Activated CD8-positive, alpha-beta memory T cell treated with anti-CD3 and anti-CD28 coated beads for 24 hours (primary cell): ENCODE results near the gene LPCAT2.

ENCODE experiments used
- DNase-seq: peaks from one replicate; pipeline ENCODE4 v3.0.0-alpha.2; 2020

Gene LPCAT2

GRCh38 chr16:55506083-55506482 lies 2.8 kb upstream of the LPCAT2 start:
- no peak for DNase-seq

- no peak for DNase-seq
Measured at GRCh38 chr16:55506708-55507107, 2.2 kb upstream of the LPCAT2 start.

GRCh38 chr16:55508271-55508921 lies 476 bp upstream of the LPCAT2 start:
- no peak for DNase-seq

- DNase-seq, result no peak
Measured at GRCh38 chr16:55510185-55510805, 1.4 kb downstream of the LPCAT2 start.

- no peak for DNase-seq
Measured at GRCh38 chr16:55512941-55513340, 4.1 kb downstream of the LPCAT2 start.

- no peak for DNase-seq
Measured at GRCh38 chr16:55513616-55514015, 4.7 kb downstream of the LPCAT2 start.

GRCh38 chr16:55515111-55515510 lies 6.2 kb downstream of the LPCAT2 start:
- DNase-seq, result no peak

GRCh38 chr16:55521792-55522191 lies 12.9 kb downstream of the LPCAT2 start:
- DNase-seq, result no peak

- DNase-seq, result no peak
Measured at GRCh38 chr16:55526441-55526840, 17.6 kb downstream of the LPCAT2 start.

GRCh38 chr16:55527885-55528284 lies 19.0 kb downstream of the LPCAT2 start:
- DNase-seq, result no peak

GRCh38 chr16:55529018-55529417 lies 20.1 kb downstream of the LPCAT2 start:
- no peak for DNase-seq

- DNase-seq, result no peak
Measured at GRCh38 chr16:55530316-55530856, 21.5 kb downstream of the LPCAT2 start.

- DNase-seq, result no peak
Measured at GRCh38 chr16:55532227-55532626, 23.4 kb downstream of the LPCAT2 start.

GRCh38 chr16:55534756-55535155 lies 25.9 kb downstream of the LPCAT2 start:
- no peak for DNase-seq

- no peak for DNase-seq
Measured at GRCh38 chr16:55539049-55539448, 30.2 kb downstream of the LPCAT2 start.

GRCh38 chr16:55539488-55539887 lies 30.6 kb downstream of the LPCAT2 start:
- no peak for DNase-seq

- DNase-seq, result no peak
Measured at GRCh38 chr16:55540221-55540620, 31.3 kb downstream of the LPCAT2 start.

GRCh38 chr16:55542459-55543082 lies 33.7 kb downstream of the LPCAT2 start:
- no peak for DNase-seq

- DNase-seq, result no peak
Measured at GRCh38 chr16:55543472-55543871, 34.6 kb downstream of the LPCAT2 start.

GRCh38 chr16:55552621-55553020 lies 43.7 kb downstream of the LPCAT2 start:
- DNase-seq, result no peak

GRCh38 chr16:55555436-55555835 lies 46.6 kb downstream of the LPCAT2 start:
- DNase-seq, result no peak

- no peak for DNase-seq
Measured at GRCh38 chr16:55557186-55557585, 48.3 kb downstream of the LPCAT2 start.

- no peak for DNase-seq
Measured at GRCh38 chr16:55559233-55559632, 50.4 kb downstream of the LPCAT2 start.

- DNase-seq, result no peak
Measured at GRCh38 chr16:55559933-55560516, 51.2 kb downstream of the LPCAT2 start.
